HFF-Myc (cell line): ENCODE data around the gene DOCK7.
"Not testable (repeated sequence)": the region's sequence is repeated elsewhere in the genome, so short reads cannot be mapped to it uniquely, and the experiment has no call there.

ENCODE experiments used
- DNase-seq: peaks from one replicate; pipeline ENCODE4 v3.0.0-alpha.2; 2011; ENCODE audit warnings: low read depth; ENCODE audit errors: extremely low read depth
- H3K4me3 ChIP-seq: replicated peaks from 2 replicates; pipeline ENCODE4 v1.5.1; 2011; ENCODE audit warnings: low read depth, mild to moderate bottlenecking, control low read depth, low read length
- CTCF ChIP-seq: IDR thresholded peaks from 2 replicates; pipeline ENCODE4 v1.5.1; 2012; ENCODE audit warnings: mild to moderate bottlenecking, low read depth, low read length, control low read depth; ENCODE audit errors: missing control alignments

DOCK7 gene

GRCh38 chr1:62726011-62726442 lies 37.8 kb upstream of the DOCK7 start:
- no peak for TF ChIP-seq CTCF
- DNase-seq, result no peak
- H3K4me3 ChIP-seq, result no peak overlapping the region

- TF ChIP-seq CTCF, result no peak
- no peak for DNase-seq
- H3K4me3 ChIP-seq, result no peak overlapping the region
These were observed 37.1 kb upstream of the DOCK7 start for GRCh38 chr1:62725255-62725654.

- no peak for TF ChIP-seq CTCF
- H3K4me3 ChIP-seq, result no peak overlapping the region
- no peak for DNase-seq
These were observed 36.2 kb upstream of the DOCK7 start for GRCh38 chr1:62724430-62724829.

GRCh38 chr1:62723883-62724282 lies 35.7 kb upstream of the DOCK7 start:
- no peak for TF ChIP-seq CTCF
- no peak overlapping the region for H3K4me3 ChIP-seq
- no peak for DNase-seq

- no peak for DNase-seq
- H3K4me3 ChIP-seq, result no peak overlapping the region
- no peak for TF ChIP-seq CTCF
These were observed 34.6 kb upstream of the DOCK7 start for GRCh38 chr1:62722796-62723195.

- DNase-seq, result no peak
- no peak for TF ChIP-seq CTCF
- no peak overlapping the region for H3K4me3 ChIP-seq
These were observed 32.9 kb upstream of the DOCK7 start for GRCh38 chr1:62720946-62721554.

GRCh38 chr1:62718400-62718799 lies 30.2 kb upstream of the DOCK7 start:
- H3K4me3 ChIP-seq, DNase-seq: not testable (repeated sequence)
